GM12875 (cell line): ENCODE data around the gene TREML2.

Source experiments
- H3K4me3 ChIP-seq: one replicate; pipeline ENCODE4 v1.5.1; 2011; ENCODE audit warnings: low read depth, low read length, control low read depth
- CTCF ChIP-seq: IDR thresholded peaks from 2 replicates; pipeline ENCODE4 v1.5.1; 2011; ENCODE audit warnings: low read depth, mild to moderate bottlenecking, control low read depth, inconsistent platforms, low read length, moderate library complexity, borderline replicate concordance; ENCODE audit not compliant: insufficient read depth

TREML2 gene

GRCh38 chr6:41162687-41163418, 38.1 kb downstream of the TREML2 start, which contains the start of gene TREM2:
Gene TREM2 (minus strand): TSS chr6:41163116. CDS start chr6:41163082, 34 bp downstream.
- TF ChIP-seq CTCF: no peak
- no peak within 1 kb of the TSS for H3K4me3 ChIP-seq

- TF ChIP-seq CTCF: no peak
- H3K4me3 ChIP-seq: no peak overlapping the region
Measured at GRCh38 chr6:41161851-41162552, 38.9 kb downstream of the TREML2 start.

- no peak overlapping the region for H3K4me3 ChIP-seq
- TF ChIP-seq CTCF: no peak
Measured at GRCh38 chr6:41161380-41161779, 39.6 kb downstream of the TREML2 start.

GRCh38 chr6:41160933-41161332, 40.0 kb downstream of the TREML2 start:
- no peak for TF ChIP-seq CTCF
- H3K4me3 ChIP-seq: no peak overlapping the region

- no peak overlapping the region for H3K4me3 ChIP-seq
- TF ChIP-seq CTCF: no peak
Measured at GRCh38 chr6:41159415-41160082, 41.4 kb downstream of the TREML2 start.

- no peak for TF ChIP-seq CTCF
- no peak overlapping the region for H3K4me3 ChIP-seq
Measured at GRCh38 chr6:41157323-41157722, 43.6 kb downstream of the TREML2 start.

GRCh38 chr6:41156771-41157170, 44.2 kb downstream of the TREML2 start:
- TF ChIP-seq CTCF: no peak
- no peak overlapping the region for H3K4me3 ChIP-seq
